ENCODE measurements around the gene TLCD4.
A peak's percentile ranks its signal among the peaks of the same experiment; 100 is the strongest.

TLCD4 gene

GRCh38 chr1:95084317-95085176 is 32.6 kb upstream of the TLCD4 start:
- Histone ChIP-seq H2AK5ac (ENCODE audit: low read length, severe bottlenecking) (peak overlapping the region; percentile 42), H3K9me3 (ENCODE audit: control insufficient read depth, low read length) (no peaks in the 10 kb centered on the region), H3K23ac (ENCODE audit: low read length in 2 of 2) (no peak overlapping the region), H4K8ac (ENCODE audit: low read length) (peak overlapping the region; percentile 15), H2AFZ (ENCODE audit: low read depth, low read length) (no peak overlapping the region), H3K9ac (ENCODE audit: low read length) (no peak overlapping the region), H3K18ac (ENCODE audit: low read depth in 1 of 2, low read length in 2 of 2) (peak overlapping the region; percentile 34 to 61), H3K79me1 (replicated peaks; ENCODE audit: low read length, poor library complexity, severe bottlenecking) (no peaks in the 10 kb centered on the region), H4K91ac (ENCODE audit: low read length) (no peak overlapping the region), H3K4me1 (ENCODE audit: control insufficient read depth, insufficient read depth, low read depth, low read length) (no peaks in the 10 kb centered on the region), H3K4ac (ENCODE audit: low read depth in 1 of 2, low read length in 2 of 2) (no peak overlapping the region), H2BK120ac (ENCODE audit: low read depth, low read length) (peak overlapping the region; percentile 59), H3K27ac (ENCODE audit: low read length, poor library complexity, severe bottlenecking) (no peak overlapping the region), H3K27me3 (ENCODE audit: control insufficient read depth in 1 of 2, insufficient read depth in 1 of 2, low read length in 2 of 2) (peaks cover under 1 to 4% of the 10 kb centered on the region in 2 experiments), H2BK12ac (ENCODE audit: low read length in 2 of 2) (peak overlapping the region in 1 of 2 experiments; percentile 39), H3K36me3 (ENCODE audit: control insufficient read depth in 1 of 2, insufficient read depth in 2 of 2, low read depth in 1 of 2, low read length in 2 of 2) (no peaks in the 10 kb centered on the region), H2BK5ac (ENCODE audit: low read depth, low read length, poor library complexity, severe bottlenecking) (no peak overlapping the region), H3K4me2 (ENCODE audit: low read length, poor library complexity, severe bottlenecking) (no peak overlapping the region), H2BK15ac (ENCODE audit: low read depth, poor library complexity, severe bottlenecking) (no peak overlapping the region), H3K4me3 (ENCODE audit: insufficient read depth in 1 of 2, low read depth in 1 of 2, low read length in 2 of 2) (no peak overlapping the region), H3K14ac (ENCODE audit: low read length in 2 of 2) (no peak overlapping the region)
- WGBS: 56% methylated on average over 4 of the region's 8 CpGs
- DNase-seq: peak; percentile 28

GRCh38 chr1:95085376-95085775 is 31.8 kb upstream of the TLCD4 start:
- peak overlapping the region in 1 of 2 experiments; percentile 67 for H3K4ac ChIP-seq (ENCODE audit: low read depth in 1 of 2, low read length in 2 of 2)
- no peaks in the 10 kb centered on the region for H3K9me3 ChIP-seq (ENCODE audit: control insufficient read depth, low read length)
- H3K36me3 ChIP-seq (ENCODE audit: control insufficient read depth in 1 of 2, insufficient read depth in 2 of 2, low read depth in 1 of 2, low read length in 2 of 2): no peaks in the 10 kb centered on the region
- H3K4me3 ChIP-seq (ENCODE audit: insufficient read depth in 1 of 2, low read depth in 1 of 2, low read length in 2 of 2): no peak overlapping the region
- no peak overlapping the region for H2BK15ac ChIP-seq (ENCODE audit: low read depth, poor library complexity, severe bottlenecking)
- H3K9ac ChIP-seq (ENCODE audit: low read length): no peak overlapping the region
- no peak overlapping the region for H2BK5ac ChIP-seq (ENCODE audit: low read depth, low read length, poor library complexity, severe bottlenecking)
- DNase-seq: no peak
- H2AFZ ChIP-seq (ENCODE audit: low read depth, low read length): no peak overlapping the region
- no peak overlapping the region for H3K23ac ChIP-seq (ENCODE audit: low read length in 2 of 2)
- H3K18ac ChIP-seq (ENCODE audit: low read depth in 1 of 2, low read length in 2 of 2): peak overlapping the region; percentile 21 to 37
- H3K79me1 ChIP-seq (replicated peaks; ENCODE audit: low read length, poor library complexity, severe bottlenecking): no peaks in the 10 kb centered on the region
- no peaks in the 10 kb centered on the region for H3K27me3 ChIP-seq (ENCODE audit: control insufficient read depth in 1 of 2, insufficient read depth in 1 of 2, low read length in 2 of 2)
- no peak overlapping the region for H4K8ac ChIP-seq (ENCODE audit: low read length)
- no peaks in the 10 kb centered on the region for H3K4me1 ChIP-seq (ENCODE audit: control insufficient read depth, insufficient read depth, low read depth, low read length)
- whole genome bisulfite sequencing: 26% methylated on average over 2 of the region's 2 CpGs
- H2BK120ac ChIP-seq (ENCODE audit: low read depth, low read length): no peak overlapping the region
- H3K4me2 ChIP-seq (ENCODE audit: low read length, poor library complexity, severe bottlenecking): no peak overlapping the region
- H2AK5ac ChIP-seq (ENCODE audit: low read length, severe bottlenecking): peak overlapping the region; percentile 85
- H2BK12ac ChIP-seq (ENCODE audit: low read length in 2 of 2): peak overlapping the region in 1 of 2 experiments; percentile 84
- H4K91ac ChIP-seq (ENCODE audit: low read length): no peak overlapping the region
- no peak overlapping the region for H3K27ac ChIP-seq (ENCODE audit: low read length, poor library complexity, severe bottlenecking)
- no peak overlapping the region for H3K14ac ChIP-seq (ENCODE audit: low read length in 2 of 2)

- H2AK5ac ChIP-seq (ENCODE audit: low read length, severe bottlenecking): peak overlapping the region; percentile 80
- H2AFZ ChIP-seq (ENCODE audit: low read depth, low read length): no peak overlapping the region
- H3K4me1 ChIP-seq (ENCODE audit: control insufficient read depth, insufficient read depth, low read depth, low read length): no peaks in the 10 kb centered on the region
- H2BK15ac ChIP-seq (ENCODE audit: low read depth, poor library complexity, severe bottlenecking): no peak overlapping the region
- H3K27me3 ChIP-seq (ENCODE audit: control insufficient read depth in 1 of 2, insufficient read depth in 1 of 2, low read length in 2 of 2): no peaks in the 10 kb centered on the region
- H3K4me3 ChIP-seq (ENCODE audit: insufficient read depth in 1 of 2, low read depth in 1 of 2, low read length in 2 of 2): peak overlapping the region in 1 of 2 experiments; percentile 5
- 3% methylated on average over 5 of the region's 5 CpGs for WGBS
- no peak overlapping the region for H3K4ac ChIP-seq (ENCODE audit: low read depth in 1 of 2, low read length in 2 of 2)
- no peaks in the 10 kb centered on the region for H3K79me1 ChIP-seq (replicated peaks; ENCODE audit: low read length, poor library complexity, severe bottlenecking)
- no peak overlapping the region for H4K8ac ChIP-seq (ENCODE audit: low read length)
- peak overlapping the region in 1 of 2 experiments; percentile 87 for H2BK12ac ChIP-seq (ENCODE audit: low read length in 2 of 2)
- H3K36me3 ChIP-seq (ENCODE audit: control insufficient read depth in 1 of 2, insufficient read depth in 2 of 2, low read depth in 1 of 2, low read length in 2 of 2): no peaks in the 10 kb centered on the region
- H2BK120ac ChIP-seq (ENCODE audit: low read depth, low read length): no peak overlapping the region
- H3K9me3 ChIP-seq (ENCODE audit: control insufficient read depth, low read length): no peaks in the 10 kb centered on the region
- peak; percentile 91 for DNase-seq
- no peak overlapping the region for H3K14ac ChIP-seq (ENCODE audit: low read length in 2 of 2)
- H3K27ac ChIP-seq (ENCODE audit: low read length, poor library complexity, severe bottlenecking): peak overlapping the region; percentile 92
- peak overlapping the region; percentile 67 for H3K9ac ChIP-seq (ENCODE audit: low read length)
- H2BK5ac ChIP-seq (ENCODE audit: low read depth, low read length, poor library complexity, severe bottlenecking): no peak overlapping the region
- H3K23ac ChIP-seq (ENCODE audit: low read length in 2 of 2): no peak overlapping the region
- H3K4me2 ChIP-seq (ENCODE audit: low read length, poor library complexity, severe bottlenecking): peak overlapping the region; percentile 43
- H4K91ac ChIP-seq (ENCODE audit: low read length): no peak overlapping the region
- H3K18ac ChIP-seq (ENCODE audit: low read depth in 1 of 2, low read length in 2 of 2): peak overlapping the region in 1 of 2 experiments; percentile 29
These were observed 30.1 kb upstream of the TLCD4 start for GRCh38 chr1:95086949-95087533.

GRCh38 chr1:95088303-95088702 is 28.9 kb upstream of the TLCD4 start:
- Histone ChIP-seq H3K18ac (ENCODE audit: low read depth in 1 of 2, low read length in 2 of 2) (peak overlapping the region in 1 of 2 experiments; percentile 40), H4K91ac (ENCODE audit: low read length) (no peak overlapping the region), H3K14ac (ENCODE audit: low read length in 2 of 2) (no peak overlapping the region), H3K36me3 (ENCODE audit: control insufficient read depth in 1 of 2, insufficient read depth in 2 of 2, low read depth in 1 of 2, low read length in 2 of 2) (no peaks in the 10 kb centered on the region), H2BK15ac (ENCODE audit: low read depth, poor library complexity, severe bottlenecking) (no peak overlapping the region), H2AFZ (ENCODE audit: low read depth, low read length) (no peak overlapping the region), H2BK120ac (ENCODE audit: low read depth, low read length) (no peak overlapping the region), H3K23ac (ENCODE audit: low read length in 2 of 2) (no peak overlapping the region), H3K4me1 (ENCODE audit: control insufficient read depth, insufficient read depth, low read depth, low read length) (no peaks in the 10 kb centered on the region), H3K27me3 (ENCODE audit: control insufficient read depth in 1 of 2, insufficient read depth in 1 of 2, low read length in 2 of 2) (no peaks in the 10 kb centered on the region), H4K8ac (ENCODE audit: low read length) (no peak overlapping the region), H3K4ac (ENCODE audit: low read depth in 1 of 2, low read length in 2 of 2) (peak overlapping the region in 1 of 2 experiments; percentile 11), H2BK5ac (ENCODE audit: low read depth, low read length, poor library complexity, severe bottlenecking) (no peak overlapping the region), H3K9me3 (ENCODE audit: control insufficient read depth, low read length) (no peaks in the 10 kb centered on the region), H2BK12ac (ENCODE audit: low read length in 2 of 2) (no peak overlapping the region), H3K27ac (ENCODE audit: low read length, poor library complexity, severe bottlenecking) (peak overlapping the region; percentile 77), H2AK5ac (ENCODE audit: low read length, severe bottlenecking) (peak overlapping the region; percentile 57), H3K79me1 (replicated peaks; ENCODE audit: low read length, poor library complexity, severe bottlenecking) (no peaks in the 10 kb centered on the region), H3K4me2 (ENCODE audit: low read length, poor library complexity, severe bottlenecking) (no peak overlapping the region), H3K4me3 (ENCODE audit: insufficient read depth in 1 of 2, low read depth in 1 of 2, low read length in 2 of 2) (no peak overlapping the region), H3K9ac (ENCODE audit: low read length) (no peak overlapping the region)
- no CpG with 5 or more reads among the region's 1 CpG for WGBS
- DNase-seq: no peak
